Stimulated activated CD4-positive, alpha-beta T cell treated with anti-CD3 and anti-CD28 coated beads, TNF-alpha, amount 100 ng/mL, for 48 hours (primary cell): Measurements from ENCODE around the gene PPM1L.

ENCODE experiments used
- DNase-seq, 3 donors: peaks; one replicate each; pipeline ENCODE4 v3.0.0-alpha.2; 2020; ENCODE audit warnings: low read depth in 3 of 3

PPM1L gene

GRCh38 chr3:161042023-161042501 is 286.0 kb downstream of the PPM1L start:
- no peak for DNase-seq

- no peak for DNase-seq
Measured at GRCh38 chr3:161043336-161044035, 287.5 kb downstream of the PPM1L start.

DNA sequence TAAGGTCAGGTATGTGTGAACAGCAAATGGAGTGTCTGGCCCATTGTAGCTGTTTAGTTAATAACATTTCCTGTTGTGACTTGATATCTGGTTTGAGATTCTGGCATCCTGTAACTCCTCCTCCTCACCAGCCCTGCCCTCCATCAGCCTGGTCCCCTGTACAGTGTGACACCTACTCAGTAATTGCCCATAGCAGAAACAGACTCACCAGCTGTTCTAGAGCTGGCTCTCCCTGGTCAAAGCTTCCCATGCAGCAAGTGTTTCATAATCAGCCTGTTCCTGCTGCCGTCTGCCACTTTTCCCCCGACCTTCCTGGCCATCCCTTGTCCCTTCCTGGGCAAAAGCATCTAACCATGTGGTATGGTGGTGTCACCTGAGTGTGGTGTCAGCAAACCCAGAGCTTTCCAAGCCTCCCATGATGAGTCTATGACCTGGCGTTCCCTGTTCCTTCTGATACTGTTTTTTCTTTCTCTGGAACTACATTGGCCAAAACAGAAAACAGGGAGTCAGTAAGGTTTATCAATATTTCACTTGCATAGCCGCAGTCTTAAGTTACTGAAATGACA is 293.7 kb downstream of the PPM1L start:
- DNase-seq, result no peak

DNA sequence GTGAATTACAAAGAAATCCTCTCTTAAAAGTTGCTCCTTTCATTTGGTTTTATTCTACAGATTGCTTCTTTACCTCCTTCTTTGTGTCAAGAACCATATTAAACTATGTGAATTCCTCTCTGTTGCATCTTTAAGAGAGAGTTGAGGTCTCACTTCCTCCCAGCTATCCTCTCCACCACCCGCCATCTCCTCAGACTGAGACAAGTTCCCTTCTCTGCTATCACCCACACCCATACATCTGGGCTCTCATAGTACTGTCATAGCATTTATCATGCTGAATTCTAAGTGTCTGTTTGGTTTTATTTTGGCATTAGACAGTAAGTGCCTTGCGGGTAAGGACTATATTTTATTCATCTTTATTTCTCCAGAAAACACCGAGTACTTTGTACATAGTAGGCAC is 294.9 kb downstream of the PPM1L start:
- DNase-seq, result no peak

DNA sequence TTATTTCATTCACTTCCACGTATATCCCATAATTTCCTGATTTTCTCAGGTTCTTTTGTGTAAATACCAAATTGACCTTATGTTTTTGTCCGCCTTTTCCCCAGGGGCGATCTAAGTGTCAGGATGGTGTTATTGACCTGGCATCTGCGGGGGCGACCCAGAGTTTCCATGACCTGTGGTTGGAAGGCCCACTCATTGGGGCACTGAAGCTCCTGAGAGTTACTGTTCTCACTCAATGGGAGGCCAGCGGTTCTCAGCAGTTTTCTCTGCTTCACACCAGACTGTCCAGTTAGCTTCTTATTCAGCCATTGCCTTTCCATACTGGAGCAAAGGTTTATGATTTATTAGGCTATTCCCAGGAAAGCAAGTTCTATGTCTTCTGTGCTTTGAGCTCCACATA is 295.8 kb downstream of the PPM1L start:
- DNase-seq, result no peak

DNA sequence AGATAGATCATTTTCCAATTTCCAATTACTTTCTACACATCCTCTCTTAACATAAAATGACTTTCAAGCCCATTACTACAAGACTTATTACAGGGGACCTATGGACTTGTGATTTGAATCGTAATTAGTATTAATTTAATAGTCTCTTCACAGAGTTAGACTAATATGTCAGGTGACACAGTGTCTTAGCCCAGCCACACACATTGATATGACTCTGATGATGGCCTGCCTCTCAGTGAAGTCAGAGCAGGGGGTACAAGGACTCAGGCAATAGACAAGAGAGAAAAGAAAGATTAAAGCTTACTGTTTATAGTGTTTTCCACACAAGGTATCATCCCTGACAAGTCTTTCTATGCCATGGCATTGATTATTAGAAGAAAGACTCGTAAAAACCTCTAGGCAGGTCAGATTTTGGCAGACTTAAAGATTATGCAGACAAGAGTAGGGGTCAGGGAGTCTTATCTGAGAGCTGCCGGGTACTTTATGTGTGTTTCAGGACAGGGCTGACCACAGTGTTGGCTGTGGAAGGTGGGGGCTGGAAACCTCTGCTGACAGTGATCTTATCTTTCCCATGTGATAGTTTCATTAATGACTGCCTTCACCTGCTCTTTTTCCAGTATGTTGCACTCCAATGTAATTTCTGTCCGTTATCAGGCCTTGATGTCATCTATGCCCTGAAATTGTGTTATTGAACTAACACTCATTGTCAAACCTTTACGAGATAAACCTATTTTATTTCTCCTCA is 299.0 kb downstream of the PPM1L start:
- no peak for DNase-seq

- no peak for DNase-seq
Measured at GRCh38 chr3:161064413-161064812, 308.4 kb downstream of the PPM1L start.

DNA sequence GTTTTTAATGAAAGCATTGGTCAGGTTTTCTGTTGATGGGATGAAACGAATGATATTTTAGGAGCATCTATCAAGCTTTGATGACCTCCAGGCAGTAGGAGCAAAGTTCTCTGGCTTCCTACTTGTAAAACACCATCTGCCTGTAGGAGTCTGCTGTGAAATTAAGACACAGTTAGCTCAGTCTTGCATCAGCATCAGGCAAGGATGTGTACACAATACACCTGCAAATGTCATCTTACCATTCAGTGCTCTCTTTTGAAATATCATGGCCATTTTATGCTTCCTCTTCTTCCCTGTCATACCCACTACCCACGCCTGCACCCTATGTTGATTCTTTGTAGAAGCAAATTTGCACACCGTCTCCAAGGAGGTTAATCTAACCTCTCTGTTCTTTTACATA is 310.9 kb downstream of the PPM1L start:
- DNase-seq, result no peak

DNA sequence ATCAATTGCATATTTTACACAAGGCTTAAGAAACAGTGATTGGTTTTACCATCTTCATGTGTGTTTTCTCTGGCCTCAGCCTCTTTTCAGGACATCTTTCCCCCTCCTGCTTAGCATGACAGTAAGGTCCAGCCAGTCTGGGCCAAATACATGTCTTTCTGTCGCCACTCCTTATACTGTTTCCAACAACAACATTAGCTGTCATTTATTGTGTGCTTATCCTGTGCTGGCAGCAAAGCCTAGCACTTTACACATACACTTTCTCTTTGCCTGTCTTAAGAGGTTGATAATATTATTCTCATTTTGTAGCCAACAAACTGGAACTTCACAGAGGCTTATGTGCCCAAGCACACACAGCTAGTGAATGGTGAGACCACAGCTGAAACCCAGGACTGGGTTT is 311.3 kb downstream of the PPM1L start:
- no peak for DNase-seq

GRCh38 chr3:161069511-161070251 is 313.6 kb downstream of the PPM1L start:
- no peak for DNase-seq

- DNase-seq, result no peak
Measured at GRCh38 chr3:161070252-161070930, 314.4 kb downstream of the PPM1L start.

DNA sequence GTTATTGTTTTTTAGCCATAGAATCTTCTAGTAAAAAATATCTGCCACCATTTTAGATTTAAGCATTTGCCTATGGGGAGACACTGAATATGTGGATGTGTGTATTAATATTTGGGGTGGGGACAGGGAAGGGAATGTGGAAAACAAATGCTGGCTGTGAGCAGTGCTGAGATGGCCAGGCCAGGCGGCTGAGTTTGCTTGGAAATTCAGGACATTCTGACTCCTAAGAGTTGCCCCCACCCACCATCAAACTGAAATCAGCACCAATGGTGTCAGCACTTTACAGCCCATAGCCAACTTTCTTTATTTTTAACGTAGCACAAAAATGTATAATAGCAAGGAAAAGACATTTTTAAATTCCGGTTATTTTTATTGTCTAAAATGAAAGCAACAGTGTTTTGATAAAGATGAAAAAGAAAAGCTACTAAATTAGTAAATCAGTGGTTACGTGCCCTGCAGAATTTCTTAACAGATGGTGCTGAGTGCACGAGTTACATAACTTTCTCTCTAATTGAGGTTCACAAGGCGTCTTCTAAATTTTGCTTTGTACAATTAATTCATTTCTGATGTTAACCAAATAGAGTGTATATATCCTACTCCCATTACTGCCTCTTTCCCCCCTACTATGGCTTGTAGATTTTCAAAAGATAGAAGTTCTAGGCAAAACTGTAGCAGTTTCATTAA is 315.1 kb downstream of the PPM1L start:
- no peak for DNase-seq

- no peak for DNase-seq
Measured at GRCh38 chr3:161072211-161072621, 316.2 kb downstream of the PPM1L start.

DNA sequence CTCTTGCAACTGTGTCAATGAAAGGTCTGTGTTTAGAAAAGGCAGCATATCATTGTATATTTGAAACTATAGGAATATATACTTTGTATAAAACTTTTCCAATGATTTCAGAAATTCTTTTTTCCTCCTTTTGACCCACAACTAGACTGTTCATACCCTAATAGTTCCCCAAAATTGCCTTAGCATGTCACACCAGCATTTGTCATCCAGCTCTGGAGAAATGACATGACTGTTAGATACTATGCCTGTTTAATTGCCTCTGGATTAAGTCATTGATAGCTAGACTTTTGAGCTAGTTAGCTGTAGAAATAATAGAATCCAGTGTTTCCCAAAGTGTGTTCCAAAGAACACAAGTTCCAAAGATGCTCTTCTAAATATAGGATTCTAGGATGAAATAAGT is 316.7 kb downstream of the PPM1L start:
- DNase-seq, result no peak

GRCh38 chr3:161073181-161073580 is 317.1 kb downstream of the PPM1L start:
- no peak for DNase-seq

DNA sequence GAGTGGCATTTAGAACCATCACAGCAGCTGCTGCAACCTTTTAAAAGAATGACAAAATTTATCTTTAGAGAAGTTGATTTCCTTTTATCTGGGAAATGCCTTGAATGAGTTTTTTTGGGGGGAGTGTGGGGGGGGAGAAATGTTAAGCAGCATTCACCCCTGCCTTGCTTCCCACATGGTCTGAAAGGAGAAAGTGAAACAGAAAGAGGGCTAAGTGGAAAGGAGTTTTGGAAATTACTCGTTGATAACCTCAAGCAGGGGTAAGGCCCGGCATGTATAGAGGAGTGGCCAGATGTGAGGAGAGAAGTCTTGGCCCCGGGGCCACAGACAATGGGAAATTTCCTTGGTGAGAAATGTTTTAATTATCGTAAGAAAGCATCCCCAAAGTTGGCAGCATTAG is 325.6 kb downstream of the PPM1L start:
- DNase-seq, result no peak

GRCh38 chr3:161082063-161082462 is 326.0 kb downstream of the PPM1L start:
- no peak for DNase-seq

DNA sequence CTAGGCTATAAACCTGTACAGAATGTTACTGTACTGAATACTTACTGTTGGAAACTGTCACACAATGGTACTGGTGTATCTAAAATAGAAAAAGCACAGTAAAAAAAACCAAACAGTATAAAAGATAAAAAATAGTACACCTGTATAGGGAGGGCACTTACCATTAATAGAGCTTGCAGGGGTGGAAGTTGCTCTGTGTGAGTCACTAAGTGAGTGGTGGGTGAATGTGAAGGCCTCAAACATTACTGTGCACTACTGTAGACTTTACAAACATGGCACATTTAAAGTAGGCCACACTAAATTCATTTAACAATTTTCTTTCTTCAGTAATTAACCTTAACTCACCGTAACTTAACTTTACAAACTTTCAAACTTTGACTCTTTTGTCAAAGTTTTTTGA is 327.1 kb downstream of the PPM1L start:
- no peak for DNase-seq

DNA sequence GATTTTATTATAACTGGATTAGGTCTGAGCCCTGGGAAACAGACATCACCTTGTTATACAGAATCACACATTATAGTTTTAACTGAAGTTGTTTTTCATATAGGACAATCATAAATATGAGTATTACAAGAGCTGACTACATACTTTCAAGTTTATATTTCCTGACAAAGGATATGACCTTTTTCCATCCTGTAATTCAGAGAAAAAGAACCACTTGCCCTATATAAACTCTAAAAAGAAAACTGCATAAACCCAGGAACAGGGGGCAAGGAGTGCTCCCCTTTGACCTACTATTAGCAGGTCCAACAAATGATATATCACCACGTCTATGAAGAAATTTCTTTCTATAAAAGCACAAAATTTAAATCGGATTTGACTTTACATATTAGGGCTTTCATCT is 328.2 kb downstream of the PPM1L start:
- DNase-seq, result no peak

- DNase-seq, result no peak
Measured at GRCh38 chr3:161093895-161094294, 337.9 kb downstream of the PPM1L start.

GRCh38 chr3:161096771-161097367 is 340.8 kb downstream of the PPM1L start:
- DNase-seq, result no peak
